Vagina (tissue), 2 donors: Measurements from ENCODE around the gene DCDC2B. TPM values are rescaled to one million over a fixed set of nuclear protein-coding genes. Genes with fewer than 3 reads are reported as not detected.

Experiments used
- DNase-seq, 2 donors: peaks; one replicate each; pipeline ENCODE4 v3.0.0-alpha.2; 2017; ENCODE audit errors: extremely low spot score in 2 of 2
- H3K27ac ChIP-seq: fragments of 200-600 bp; sonication (generic); one replicate; pipeline ENCODE4 v1.5.1; 2019
- H3K27me3 ChIP-seq: fragments of 200-600 bp; sonication (generic); one replicate; pipeline ENCODE4 v1.5.1; 2019
- H3K36me3 ChIP-seq, 2 donors: fragments of 200-600 bp; sonication (generic); one replicate each; pipeline ENCODE4 v1.5.1; 2017 to 2019
- H3K4me1 ChIP-seq: fragments of 200-600 bp; sonication (generic); one replicate; pipeline ENCODE4 v1.5.1; 2019
- H3K4me3 ChIP-seq, 2 donors: fragments of 200-600 bp; sonication (generic); 1 replicate in 1 of 2; 2 replicates in 1 of 2; pipeline ENCODE4 v1.5.1; 2016 to 2019
- H3K9me3 ChIP-seq: fragments of 200-600 bp; sonication (generic); one replicate; pipeline ENCODE4 v1.5.1; 2019
- CTCF ChIP-seq, 3 experiments: fragments of 450-650 bp in 2 of 3; fragments of 200-600 bp in 1 of 3; sonication (generic) in 1 of 3; IDR thresholded peaks; one replicate each; pipeline ENCODE4 v1.5.1; 2017 to 2019; ENCODE audit warnings: antibody characterized with exemption in 3 of 3, mild to moderate bottlenecking in 2 of 3, moderate library complexity in 2 of 3
- POLR2A ChIP-seq, 2 donors: fragments of 450-650 bp; IDR thresholded peaks; one replicate each; pipeline ENCODE4 v1.6.1; 2017; ENCODE audit warnings: antibody characterized with exemption in 2 of 2, mild to moderate bottlenecking in 2 of 2, moderate library complexity in 2 of 2
- POLR2AphosphoS5 ChIP-seq, 2 donors: sonication (generic); formaldehyde crosslinking; IDR thresholded peaks; one replicate each; pipeline ENCODE4 v1.9.0; 2017; ENCODE audit warnings: antibody characterized with exemption in 2 of 2, mild to moderate bottlenecking in 2 of 2, low read depth in 1 of 2; ENCODE audit not compliant: insufficient read depth in 1 of 2
- intact Hi-C: fragments of 100-400 bp; cut with DNase I; formaldehyde crosslinking; loops from one replicate; pipeline ENCODE4 v1.15.1; 2023
- total RNA-seq: library from RNA; depleted of rRNA; stranded (reverse); fragments of >200 nt; gene quantifications from one replicate; pipeline ENCODE4 v1.2.3, GENCODE V29; 2016

Gene DCDC2B
- total RNA-seq, 1 donor from 2014 or later: not detected

- Histone ChIP-seq H3K4me1 (no peaks in the 10 kb centered on the region), H3K36me3 (peaks cover 0 to 53% of the 10 kb centered on the region in 2 donors), H3K4me3 (no peak overlapping the region), H3K27me3 (no peaks in the 10 kb centered on the region), H3K27ac (no peak overlapping the region), H3K9me3 (no peaks in the 10 kb centered on the region)
- no peak for TF ChIP-seq CTCF (IDR thresholded peaks at IDR 0.05)
- no peak for TF ChIP-seq POLR2AphosphoS5 (IDR thresholded peaks at IDR 0.05; ENCODE audit: insufficient read depth in 1 of 2, low read depth in 1 of 2)
- TF ChIP-seq POLR2A (IDR thresholded peaks at IDR 0.05): no peak
- DNase-seq: no peak
- intact Hi-C loops: no loop called here
Observed at GRCh38 chr1:32172621-32173245, 36.2 kb upstream of the DCDC2B start.

GRCh38 chr1:32178380-32179192 is 30.3 kb upstream of the DCDC2B start:
- no peaks in the 10 kb centered on the region for H3K27me3 ChIP-seq
- peaks cover 39% of the 10 kb centered on the region for H3K4me1 ChIP-seq
- H3K36me3 ChIP-seq: peaks cover 0 to 21% of the 10 kb centered on the region in 2 donors
- TF ChIP-seq CTCF (IDR thresholded peaks at IDR 0.05) (no peak), POLR2A (IDR thresholded peaks at IDR 0.05) (no peak)
- intact Hi-C loops: no loop called here
- no peaks in the 10 kb centered on the region for H3K9me3 ChIP-seq
- H3K27ac ChIP-seq: peak overlapping the region; percentile 89
- DNase-seq: no peak
- H3K4me3 ChIP-seq: peak overlapping the region; percentile 66 to 67

GRCh38 chr1:32179193-32179442 is 29.8 kb upstream of the DCDC2B start:
- peak overlapping the region; percentile 66 to 67 for H3K4me3 ChIP-seq
- H3K36me3 ChIP-seq: peaks cover 0 to 25% of the 10 kb centered on the region in 2 donors
- no peaks in the 10 kb centered on the region for H3K27me3 ChIP-seq
- no peak for DNase-seq
- H3K27ac ChIP-seq: peak overlapping the region; percentile 89
- intact Hi-C loops: no loop called here
- TF ChIP-seq POLR2AphosphoS5 (IDR thresholded peaks at IDR 0.05; ENCODE audit: insufficient read depth in 1 of 2, low read depth in 1 of 2) (no peak), CTCF (IDR thresholded peaks at IDR 0.05) (no peak), POLR2A (IDR thresholded peaks at IDR 0.05) (no peak)
- H3K4me1 ChIP-seq: peaks cover 44% of the 10 kb centered on the region
- no peaks in the 10 kb centered on the region for H3K9me3 ChIP-seq

GRCh38 chr1:32179443-32180185 is 29.3 kb upstream of the DCDC2B start, which contains the start of gene TXLNA:
Gene TXLNA (plus strand): TSS chr1:32179675. CDS start chr1:32180346, 671 bp downstream.
- Histone ChIP-seq H3K27me3 (no peaks in the 10 kb centered on the region), H3K9me3 (no peaks in the 10 kb centered on the region), H3K36me3 (peaks cover 0 to 30% of the 10 kb centered on the region in 2 donors), H3K4me1 (peaks cover 49% of the 10 kb centered on the region), H3K4me3 (peak within 1 kb of the TSS; percentile 66 to 67), H3K27ac (peak within 1 kb of the TSS; percentile 89)
- intact Hi-C loops: no loop called here
- TF ChIP-seq POLR2AphosphoS5 (IDR thresholded peaks at IDR 0.05; ENCODE audit: insufficient read depth in 1 of 2, low read depth in 1 of 2): peak; percentile 82 to 88
- TF ChIP-seq POLR2A (IDR thresholded peaks at IDR 0.05): peak in 1 of 2 donors; percentile 35
- TF ChIP-seq CTCF (IDR thresholded peaks at IDR 0.05): no peak
- peak in 1 of 2 donors; percentile 95 for DNase-seq
